T-helper 9 cell (primary cell): Measurements from ENCODE around the gene PHF20.
A peak's percentile ranks its signal among the peaks of the same experiment; 100 is the strongest.
"Not testable (repeated sequence)": the region's sequence is repeated elsewhere in the genome, so short reads cannot be mapped to it uniquely, and the experiment has no call there.

Source experiments
- DNase-seq: peaks from one replicate; pipeline ENCODE4 v3.0.0-alpha.2; 2020

The PHF20 gene

DNA sequence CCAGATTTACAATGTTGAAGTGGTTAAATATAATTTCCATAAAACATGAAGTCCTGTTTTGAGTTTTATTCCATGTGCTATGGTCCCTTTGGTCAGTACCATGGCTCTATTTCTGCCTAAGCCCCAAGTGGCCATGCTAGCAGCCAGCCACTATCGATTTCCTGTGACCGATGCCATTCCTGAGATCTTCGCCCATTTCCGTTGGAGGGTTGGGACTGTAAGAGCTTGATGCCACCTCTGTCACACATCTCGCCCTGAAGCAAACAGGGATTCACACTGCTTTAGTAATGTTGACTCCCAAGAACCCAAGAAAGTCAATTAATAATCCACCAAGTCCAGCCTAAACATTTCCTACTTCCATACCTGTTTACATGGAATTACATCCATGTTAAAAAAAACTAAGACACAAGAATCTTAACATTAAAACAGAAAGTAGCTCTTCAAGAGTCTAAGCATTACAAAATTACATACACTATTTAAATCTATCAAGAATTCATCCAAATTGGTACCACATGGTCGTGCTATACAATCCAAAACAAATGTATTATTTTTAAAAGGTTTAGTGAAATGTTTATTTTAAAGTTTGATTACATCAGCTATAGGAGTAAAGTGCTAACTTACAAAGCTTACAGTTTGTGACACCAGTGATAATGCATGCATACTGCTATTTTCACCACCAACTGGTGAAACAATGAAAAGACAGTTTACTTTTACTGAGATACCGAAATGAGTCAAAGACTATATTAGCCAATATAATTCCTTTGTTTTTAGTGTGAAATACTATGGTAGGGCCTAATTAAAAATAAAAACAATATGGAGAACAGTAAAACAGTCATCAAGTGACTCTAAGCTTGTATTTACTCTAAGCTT, 32.3 kb upstream of the PHF20 start:
- DNase-seq, result no peak

DNA sequence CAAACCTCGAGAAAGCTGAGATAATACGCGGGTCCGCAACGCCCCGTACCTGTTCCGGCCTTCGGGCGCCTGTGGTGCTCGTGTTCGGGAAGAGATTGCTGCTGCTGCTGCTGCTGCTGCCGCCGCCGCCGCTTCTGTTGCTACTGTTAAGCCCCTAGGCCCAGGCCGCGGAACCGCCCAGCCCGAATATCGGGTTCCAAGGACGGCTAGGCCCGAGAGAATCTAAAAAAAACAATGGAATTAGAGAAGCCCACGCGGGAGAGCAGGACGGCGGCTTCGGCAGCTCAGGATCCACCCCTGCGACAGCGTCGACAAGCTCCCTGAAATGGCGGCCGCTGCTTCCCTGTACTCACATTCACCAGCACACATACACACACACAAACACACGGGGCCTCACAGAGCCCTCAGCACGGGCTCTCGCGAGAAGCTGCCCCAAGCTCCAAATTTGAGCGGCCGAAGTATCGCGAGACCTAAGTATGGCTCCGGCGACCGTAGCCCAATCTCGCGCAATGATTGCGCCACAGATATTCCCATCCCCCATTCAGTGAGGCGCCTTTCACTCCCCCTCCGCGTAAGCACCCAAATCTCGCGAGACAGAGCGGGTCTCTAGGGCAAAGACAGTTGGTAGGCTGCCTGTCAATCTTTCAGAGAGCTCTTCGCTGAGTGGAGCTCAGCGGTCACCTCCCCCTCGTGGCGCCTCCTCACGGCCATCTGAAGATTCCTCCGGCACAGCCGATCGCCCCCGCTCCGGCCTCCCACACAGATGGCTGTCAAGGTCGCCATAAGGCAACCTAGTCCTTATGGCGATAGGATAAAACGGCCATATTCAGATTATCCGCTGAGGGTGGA, 29.7 kb upstream of the PHF20 start, which contains the start of gene RBM39:
TSS of gene RBM39 (minus strand) at position 369 of the 849 bp plus-strand sequence. CDS start 1,386 bp downstream, outside the sequence.
- peak; percentile 99 for DNase-seq

DNA sequence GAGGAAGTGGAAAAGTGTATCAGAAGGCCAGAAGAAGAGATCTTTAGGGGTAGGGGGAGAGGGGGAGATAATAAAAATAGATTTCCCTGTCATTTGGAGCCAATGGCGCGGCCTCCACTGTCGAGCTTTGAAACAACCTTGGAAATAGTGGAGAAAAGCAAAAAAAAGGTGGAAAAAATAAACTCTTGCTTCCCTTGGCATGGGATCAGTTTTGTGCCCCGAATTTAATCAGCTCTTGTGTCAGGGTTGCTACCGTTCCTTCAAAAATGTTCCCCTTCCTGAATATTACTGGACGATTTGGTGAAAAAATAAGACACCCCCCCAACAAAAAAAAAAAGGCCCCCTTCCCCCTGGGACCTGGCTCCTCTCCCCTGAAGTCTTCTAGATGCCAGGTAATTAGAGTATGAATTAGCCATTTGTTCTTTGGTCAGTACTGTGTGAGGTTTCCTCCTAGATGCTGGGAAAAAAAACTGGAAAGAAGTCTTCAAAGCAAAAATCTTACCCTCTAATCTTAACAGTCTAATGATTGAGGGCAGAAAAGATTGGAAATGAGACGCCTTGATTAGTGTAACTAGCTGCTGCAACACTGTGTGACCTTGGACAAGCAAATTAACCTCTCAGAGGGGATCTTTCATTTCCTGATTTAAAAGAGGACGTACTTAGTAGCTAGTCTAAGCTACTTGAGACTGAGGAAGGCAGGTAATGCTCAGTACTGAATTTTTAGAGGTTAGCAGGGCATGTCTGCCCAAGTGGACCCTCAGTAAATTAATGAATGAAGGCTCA, 28.9 kb upstream of the PHF20 start:
- DNase-seq, result no peak

DNA sequence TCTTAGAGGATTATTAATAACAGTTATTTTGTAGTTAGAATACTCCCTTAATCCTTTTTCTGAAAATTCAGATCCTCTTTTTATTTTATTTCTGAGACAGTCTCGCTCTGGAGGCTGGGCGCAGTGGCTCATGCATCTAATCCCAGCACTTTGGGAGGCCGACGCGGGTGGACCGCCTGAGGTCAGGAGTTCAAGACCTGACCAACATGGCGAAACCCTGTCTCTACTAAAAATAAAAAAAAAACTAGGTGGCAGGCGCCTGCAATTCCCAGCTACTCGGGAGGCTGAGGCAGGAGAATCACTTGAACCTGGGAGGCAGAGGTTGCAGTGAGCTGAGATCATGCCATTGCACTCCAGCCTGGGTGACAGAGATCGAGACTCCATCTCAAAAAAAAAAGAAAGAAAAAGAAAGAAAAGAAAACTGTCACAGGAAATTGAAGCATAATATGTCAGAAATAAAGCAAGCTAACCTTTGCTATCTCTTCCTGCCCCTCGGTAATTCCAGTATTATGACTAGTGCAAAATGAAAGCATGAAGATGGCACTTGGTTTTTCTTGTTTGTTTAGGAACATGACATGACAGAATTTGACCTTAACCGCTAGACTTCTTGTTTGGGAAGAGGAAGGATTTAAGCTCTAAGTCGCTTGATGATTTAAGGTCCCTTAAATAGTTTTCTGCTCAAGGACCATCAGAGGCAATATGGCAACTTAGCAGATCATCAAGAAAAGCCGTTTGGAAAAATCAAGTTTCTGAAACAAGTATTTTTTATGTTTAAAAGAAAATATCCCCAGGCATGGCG, 27.9 kb upstream of the PHF20 start:
- DNase-seq, result no peak

DNA sequence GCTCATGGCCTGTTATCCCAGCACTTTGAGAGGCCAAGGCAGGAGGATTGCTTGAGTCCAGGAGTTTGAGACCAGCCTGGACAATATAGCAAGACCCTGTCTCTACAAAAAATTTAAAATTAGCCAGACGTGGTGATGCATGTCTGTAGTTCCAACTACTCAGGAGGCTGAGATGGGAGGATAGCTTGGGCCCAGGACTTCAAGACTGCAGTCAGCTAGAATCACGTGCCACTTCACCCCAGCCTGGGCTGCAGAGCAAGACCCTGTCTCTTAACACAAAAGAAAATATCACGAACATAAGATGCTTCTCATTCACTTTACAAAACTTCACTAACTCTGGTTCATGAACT, 27.3 kb upstream of the PHF20 start:
- DNase-seq, result not testable (repeated sequence)

DNA sequence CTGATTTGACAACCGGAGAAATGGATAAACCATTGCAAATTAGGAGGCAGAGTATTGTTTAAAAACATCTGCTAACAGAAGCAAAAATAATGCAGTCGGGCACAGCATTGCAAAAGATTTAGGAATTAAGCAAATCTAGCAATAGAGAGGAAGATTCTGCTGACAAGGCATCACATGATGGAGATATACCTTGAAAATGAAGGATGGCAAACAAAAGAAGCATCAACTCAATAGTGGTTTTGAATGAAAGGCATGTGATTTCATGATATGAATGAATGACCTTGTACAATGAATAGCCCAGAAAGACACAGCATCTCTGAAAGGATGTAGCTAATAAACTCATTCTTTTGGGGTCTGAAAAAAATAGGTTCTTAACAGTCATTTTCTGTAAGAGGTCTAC, 21.2 kb upstream of the PHF20 start:
- no peak for DNase-seq

DNA sequence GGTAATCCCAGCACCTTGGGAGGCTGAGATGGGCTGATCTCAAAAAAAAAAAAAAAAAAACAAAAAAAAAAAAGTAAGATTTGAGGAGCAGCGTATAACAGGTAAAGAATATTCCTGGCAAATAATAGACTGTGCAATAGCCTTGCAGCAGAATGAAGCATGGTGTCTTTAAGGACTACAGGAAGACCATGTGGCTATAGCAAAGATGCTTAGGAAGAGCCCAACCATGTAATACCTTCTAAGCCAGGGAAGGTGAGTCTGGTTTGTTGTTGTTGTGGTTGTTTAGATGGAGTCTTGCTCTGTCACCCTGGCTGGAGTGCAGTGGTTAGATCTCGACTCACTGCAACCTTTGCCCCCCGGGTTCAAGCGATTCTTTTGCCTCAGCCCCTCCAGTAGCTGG, 15.4 kb upstream of the PHF20 start:
- DNase-seq, result no peak

DNA sequence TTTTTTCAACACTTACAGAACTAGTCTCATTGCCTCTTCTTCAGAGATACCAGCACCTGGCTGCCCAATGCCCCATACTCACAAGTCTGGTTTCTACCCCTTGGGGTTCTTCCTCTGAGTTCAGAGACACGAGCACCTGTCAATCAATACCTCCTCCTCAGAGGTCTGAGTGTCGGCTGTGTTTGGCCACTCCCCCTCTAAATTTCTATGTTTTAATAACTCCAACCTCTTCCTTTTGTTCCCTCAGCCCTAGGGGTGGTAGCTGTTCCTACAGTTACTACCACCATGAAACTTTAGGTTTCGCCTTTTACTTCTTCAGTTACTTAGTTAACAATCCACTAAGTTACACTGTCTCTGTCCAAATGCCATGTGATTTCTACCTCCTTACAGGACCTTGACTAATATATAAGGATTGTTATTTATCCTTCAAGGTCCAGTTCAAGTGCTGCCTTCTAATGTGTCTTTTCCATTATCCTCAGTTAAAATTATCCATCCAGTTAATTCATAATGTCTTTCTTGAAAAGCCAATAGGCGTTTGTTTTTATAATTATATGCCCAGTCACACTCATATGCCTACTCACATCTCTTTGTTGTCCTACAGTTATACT, 14.6 kb upstream of the PHF20 start:
- no peak for DNase-seq

DNA sequence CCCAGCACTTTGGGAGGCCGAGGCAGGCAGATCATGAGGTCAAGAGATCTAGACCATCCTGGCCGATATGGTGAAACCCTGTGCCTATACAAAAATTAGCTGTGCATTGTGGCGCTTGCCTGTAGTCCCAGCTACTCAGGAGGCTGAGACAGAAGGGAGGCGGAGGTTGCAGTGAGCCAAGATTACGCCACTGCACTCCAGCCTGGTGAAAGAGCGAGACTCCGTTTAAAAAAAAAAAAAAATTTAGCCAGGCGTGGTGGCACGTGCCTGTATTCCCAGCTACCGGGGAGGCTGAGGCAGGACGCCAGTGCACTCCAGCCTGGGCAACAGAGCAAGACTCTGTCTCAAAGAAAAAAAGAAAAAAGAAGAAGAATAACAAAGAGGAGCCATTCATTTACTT, 10.3 kb upstream of the PHF20 start:
- not testable (repeated sequence) for DNase-seq

DNA sequence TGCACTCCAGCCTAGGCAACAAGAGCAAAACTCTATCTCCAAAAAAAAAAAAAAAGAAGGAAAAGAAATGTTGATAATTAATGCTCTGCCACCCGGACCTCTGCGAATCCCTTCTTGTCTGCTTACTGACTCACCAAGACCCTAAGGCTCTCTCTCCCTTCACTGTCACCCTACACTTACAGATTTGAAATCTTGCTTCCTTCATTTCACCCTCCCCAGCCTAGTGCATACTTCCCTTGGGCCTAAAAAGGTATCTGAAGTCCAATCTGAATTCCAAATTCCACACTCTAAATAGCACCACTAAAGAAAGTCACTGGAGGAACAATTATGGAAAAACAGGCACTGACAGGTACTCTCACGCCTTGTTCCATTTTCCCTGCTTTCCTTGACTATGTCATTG, 9.4 kb upstream of the PHF20 start:
- DNase-seq, result no peak

DNA sequence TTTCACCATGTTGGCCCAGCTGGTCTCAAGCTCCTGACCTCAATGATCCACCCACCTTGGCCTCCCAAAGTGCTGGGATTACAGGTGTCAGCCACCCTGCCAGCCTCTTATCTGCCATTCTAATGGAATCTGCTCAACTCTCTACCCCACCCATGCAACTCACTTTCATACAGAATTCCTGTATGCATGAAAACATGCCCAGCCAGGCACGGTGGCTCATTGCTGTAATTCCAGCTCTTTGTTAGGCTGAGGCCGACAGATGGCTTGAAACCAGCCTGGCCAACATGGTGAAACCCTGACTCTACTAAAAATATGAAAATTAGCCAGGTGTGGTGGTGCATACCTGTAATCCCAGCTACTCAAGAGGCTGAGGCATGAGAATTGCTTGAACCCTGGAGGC, 6.9 kb upstream of the PHF20 start:
- not testable (repeated sequence) for DNase-seq

DNA sequence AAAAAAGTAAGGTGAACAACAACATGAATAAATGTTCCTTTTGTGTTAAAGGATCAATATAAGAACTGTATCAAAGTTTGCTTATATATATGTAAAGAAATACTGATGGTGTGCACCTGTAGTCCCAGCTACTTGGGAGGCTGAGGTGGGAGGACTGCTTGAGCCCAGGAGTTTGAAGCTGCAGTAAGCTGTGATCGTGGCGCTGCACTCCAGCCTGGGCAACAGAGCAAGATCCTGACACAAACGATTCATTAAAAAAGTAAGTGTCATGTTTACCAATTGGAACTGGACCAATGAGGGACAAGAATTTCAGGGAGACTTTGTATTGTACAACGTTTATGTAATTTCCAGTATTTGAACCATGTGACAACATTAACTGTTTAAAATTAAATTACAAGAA, 5.0 kb upstream of the PHF20 start:
- DNase-seq, result no peak

DNA sequence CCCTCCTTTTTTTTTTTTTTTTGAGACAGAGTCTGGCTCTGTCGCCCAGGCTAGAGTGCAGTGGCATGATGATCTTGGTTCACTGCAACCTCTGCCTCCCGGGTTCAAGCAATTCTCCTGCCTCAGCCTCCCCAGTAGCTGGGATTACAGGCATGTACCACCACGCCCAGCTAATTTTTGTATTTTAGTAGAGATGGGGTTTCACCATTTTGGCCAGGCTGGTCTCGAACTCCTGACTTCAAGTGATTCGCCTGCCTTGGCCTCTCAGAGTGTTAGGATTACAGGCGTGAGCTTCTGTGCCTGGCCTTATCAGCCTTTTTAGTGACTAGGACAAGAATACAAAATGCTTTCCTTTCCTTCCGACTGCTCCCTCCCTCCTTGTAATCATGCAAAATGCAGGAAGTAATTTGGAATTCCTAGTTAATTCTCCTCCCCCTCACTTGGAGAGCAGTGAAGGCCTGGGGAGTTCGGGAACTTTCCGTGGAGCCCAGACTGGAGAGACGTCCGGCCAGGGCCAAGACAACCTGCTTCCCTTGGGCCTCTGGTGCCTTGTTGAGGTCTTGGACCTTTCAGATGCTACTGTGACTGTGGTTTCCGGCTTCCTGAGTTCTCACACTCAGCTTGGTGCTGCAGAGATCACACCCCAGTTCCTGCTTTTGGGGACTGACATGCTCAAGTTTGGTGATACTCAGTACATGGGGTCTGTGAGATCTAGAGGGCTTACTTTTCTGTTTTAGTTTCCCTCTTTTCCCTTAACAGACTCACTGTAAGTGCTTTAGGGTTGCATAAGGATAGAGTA, 3.9 kb upstream of the PHF20 start:
- peak; percentile 49 for DNase-seq

DNA sequence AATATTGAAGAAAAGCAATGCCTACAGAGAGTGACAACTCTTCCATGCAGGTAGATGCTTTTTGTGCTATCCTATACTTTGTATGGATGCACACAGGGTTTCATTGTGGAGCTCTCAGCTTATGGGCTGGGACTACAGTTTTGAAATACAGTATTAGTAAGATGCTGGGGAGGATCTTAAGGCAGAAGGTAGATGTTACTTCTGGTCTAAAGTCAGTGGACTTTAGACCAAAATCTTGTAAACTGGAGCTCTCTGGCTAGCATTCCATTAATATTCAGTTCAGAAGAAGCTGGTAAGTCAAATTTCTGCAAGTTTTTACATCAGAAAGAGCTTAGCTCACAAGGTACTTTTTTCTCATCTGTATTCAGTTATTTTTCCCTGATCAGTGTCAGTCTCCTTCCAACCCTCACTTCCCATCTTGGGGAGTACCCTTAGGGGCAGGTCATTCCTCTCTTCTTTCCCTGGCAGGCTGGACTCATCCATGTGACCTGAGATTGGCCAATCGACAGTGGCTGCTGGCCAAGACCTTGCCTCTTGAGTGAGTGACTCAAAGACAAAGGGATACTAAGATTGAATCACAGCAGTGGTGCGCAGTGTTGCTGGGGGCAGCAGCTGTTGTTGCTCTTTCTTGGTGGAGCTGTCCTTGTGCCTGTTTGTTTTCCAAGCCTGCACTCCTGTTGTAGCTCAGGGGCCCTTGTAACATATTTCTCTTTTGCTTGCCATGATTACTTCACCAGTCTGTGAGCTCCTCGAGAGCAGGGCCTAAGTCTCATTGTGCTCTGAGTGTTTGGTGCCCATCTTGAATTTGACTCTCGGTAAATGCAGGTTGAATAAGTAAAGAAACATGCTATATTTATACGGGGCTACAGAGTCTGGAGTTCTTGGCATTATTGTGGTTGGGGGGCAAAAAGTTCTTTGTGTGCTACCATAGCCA, 2.8 kb upstream of the PHF20 start:
- no peak for DNase-seq

DNA sequence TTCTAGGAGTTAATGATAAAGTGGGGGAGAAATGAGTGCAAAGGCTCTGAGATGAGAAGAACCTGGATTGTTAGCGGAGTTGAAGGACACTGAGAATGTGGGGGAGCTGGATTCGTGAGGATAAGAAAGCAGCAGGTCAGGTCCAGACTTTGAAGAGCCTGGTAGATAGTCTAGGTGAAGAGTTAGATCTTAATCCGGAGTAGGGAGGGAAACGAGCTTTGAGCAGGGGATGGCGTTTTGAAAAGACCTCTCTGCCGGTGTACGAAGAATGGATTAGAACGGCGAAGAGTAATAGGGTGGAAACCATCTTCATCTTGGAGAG, 487 bp upstream of the PHF20 start:
- no peak for DNase-seq

DNA sequence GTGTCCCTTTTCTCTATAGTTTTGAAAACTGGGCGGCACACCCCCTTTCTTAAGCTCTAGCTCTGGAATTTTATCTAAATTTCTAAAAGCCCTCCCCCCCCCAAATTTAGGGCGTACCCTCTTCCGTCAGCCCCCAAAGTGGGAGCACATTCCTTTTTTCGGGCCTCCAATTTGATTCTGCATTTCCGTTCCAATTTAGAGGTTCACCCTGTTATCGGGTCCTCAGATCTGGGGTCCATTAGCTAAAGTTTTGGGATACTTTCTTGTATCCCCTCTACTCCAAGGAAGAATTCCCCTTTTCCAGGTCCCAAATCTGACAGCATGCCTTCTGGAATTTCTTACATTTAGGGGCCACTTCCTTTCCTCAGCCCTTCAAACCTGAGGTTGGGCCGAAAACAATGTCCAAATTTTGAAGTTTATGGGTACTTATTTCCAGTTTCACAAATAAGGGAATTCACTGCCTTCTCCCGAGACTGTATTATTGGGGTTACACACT, 796 bp downstream of the PHF20 start:
- DNase-seq, result no peak

DNA sequence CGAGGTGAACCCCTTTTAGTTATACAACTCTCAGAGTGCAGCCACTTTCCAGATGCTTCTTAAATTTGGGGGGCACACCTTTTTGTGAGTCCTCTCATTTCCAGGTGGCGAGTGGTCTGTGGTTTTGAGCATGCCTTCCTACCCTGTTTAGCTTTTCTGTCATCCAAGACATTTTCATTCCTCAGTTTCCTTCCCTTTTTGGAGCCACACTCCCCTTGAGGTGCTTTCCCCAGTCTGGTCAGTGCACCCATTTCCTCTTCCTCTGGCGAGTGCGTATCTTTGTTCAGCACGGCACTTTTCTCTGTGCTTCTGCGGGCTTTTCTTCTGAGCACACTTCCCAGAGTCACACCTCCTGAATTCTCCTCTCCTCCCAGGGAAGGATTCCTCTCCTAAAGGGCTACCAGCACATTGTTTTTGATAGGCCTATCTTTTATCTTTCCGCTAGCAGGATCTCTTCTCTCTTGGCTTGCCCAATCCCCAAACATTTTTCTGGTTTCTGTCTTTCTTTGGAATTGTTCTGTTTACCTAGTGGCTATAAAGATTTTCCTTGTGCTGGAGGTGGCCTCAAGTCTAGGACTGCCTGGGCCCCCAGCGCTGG, 1.4 kb downstream of the PHF20 start:
- DNase-seq, result no peak

DNA sequence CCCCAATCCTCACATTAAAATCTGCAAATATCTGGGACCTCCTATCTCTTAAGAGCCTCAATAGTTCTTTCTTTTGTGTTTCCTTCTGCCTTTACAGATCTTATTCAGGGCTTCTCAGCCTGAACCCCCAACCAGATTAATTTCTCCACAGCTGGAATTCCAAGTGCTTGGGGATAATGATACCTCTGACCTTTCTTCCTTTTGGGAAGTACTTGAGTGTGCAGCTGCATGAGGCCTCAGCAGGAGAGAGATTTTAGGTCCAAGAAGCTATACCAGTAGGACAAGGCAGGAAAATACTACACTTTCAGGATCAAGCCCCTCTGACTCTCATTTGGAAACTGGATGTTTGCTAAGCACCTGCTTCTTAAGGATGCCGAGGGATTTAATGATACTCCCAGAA, 2.6 kb downstream of the PHF20 start:
- DNase-seq, result no peak

DNA sequence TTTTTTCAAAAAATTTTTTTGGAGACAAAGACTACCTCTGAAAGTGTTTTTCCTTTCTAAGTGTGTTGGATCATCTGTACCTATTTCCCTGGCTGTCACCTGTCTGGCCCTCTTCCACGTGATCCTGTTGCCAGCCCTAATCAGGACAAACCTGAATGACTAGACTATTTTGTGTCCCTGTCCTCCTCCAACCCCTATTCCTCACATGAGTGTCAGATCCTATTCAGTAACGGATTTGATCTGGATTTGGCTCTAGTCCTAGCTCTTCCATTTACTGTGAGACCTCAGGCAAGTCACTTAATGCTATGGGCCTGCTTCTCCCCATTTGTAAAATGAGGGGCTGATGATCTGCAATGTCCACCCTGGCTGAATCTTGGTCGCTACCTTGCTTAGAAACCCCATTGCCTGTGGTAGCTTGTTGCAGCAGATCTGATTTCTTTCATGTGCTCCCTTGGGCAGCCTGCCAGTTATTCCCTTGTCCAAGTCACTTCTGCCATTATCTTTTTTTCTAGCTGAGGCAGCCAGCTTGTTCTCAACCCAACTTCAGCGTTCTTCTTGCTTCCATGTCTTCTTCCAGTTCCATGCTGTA, 4.8 kb downstream of the PHF20 start:
- no peak for DNase-seq
